GM21786 (cell line): Measurements from ENCODE around the gene CLEC3B.
"Not testable (repeated sequence)": the region's sequence is repeated elsewhere in the genome, so short reads cannot be mapped to it uniquely, and the experiment has no call there.

Source experiments
- ATAC-seq: cut with Tn5 transposase; IDR thresholded peaks from one replicate; pipeline ENCODE4 v1.9.1; 2021; ENCODE audit not compliant: unreplicated experiment

The CLEC3B gene

DNA sequence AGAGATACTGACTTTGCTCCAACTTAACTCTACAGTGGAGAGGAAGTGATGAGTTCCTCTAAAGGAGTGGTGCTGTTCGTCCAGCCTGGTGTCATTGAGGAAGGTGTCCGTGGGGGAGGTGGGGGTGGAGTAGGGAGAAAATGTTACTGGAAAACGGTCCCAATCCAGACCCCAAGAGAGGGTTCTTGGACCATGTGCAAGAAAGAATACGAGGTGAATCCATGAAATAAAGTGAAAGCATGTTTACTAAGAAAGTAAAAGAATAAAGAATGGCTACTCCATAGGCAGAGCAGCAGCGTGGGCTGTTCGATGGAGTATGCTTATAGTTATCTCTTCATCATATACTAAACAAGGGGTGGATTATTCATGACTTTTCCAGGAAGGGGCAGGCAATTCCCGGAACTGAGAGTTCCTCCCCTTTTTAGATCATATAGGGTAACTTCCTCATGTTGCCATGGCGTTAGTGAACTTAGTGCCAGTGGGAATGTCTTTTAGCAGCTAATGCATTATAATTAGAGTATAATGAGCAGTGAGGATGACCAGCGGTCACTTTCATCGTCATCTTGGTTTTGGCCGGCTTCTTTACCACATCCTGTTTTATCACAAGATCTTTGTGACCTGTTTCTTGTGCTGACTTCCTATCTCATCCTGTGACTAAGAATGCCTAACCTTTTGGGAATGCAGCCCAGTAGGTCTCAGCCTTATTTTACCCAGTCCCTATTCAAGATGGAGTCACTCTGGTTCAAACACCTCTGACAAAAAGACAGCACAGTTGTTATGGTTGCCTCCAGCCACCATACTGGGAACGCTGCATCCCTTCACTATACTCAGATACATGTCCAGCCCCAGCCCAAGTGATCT is 38.6 kb downstream of the CLEC3B start:
- ATAC-seq, result no peak

DNA sequence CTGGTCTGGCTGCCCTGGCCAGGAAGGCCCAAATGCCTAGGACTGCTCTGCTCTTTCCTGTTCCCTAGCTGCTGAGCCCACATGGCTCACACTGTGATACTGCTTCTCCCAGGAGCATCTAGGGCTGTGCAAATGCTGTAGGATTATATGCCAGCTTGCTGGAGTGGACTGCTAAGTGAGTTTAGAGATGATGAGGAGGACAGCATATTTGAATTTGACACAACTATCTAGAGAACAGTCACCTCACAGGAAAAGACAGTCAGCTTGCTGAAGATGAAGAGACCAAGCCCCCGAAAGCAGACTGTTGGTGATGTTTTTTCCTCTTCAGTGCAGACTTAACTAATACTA is 39.2 kb downstream of the CLEC3B start:
- ATAC-seq, result no peak

DNA sequence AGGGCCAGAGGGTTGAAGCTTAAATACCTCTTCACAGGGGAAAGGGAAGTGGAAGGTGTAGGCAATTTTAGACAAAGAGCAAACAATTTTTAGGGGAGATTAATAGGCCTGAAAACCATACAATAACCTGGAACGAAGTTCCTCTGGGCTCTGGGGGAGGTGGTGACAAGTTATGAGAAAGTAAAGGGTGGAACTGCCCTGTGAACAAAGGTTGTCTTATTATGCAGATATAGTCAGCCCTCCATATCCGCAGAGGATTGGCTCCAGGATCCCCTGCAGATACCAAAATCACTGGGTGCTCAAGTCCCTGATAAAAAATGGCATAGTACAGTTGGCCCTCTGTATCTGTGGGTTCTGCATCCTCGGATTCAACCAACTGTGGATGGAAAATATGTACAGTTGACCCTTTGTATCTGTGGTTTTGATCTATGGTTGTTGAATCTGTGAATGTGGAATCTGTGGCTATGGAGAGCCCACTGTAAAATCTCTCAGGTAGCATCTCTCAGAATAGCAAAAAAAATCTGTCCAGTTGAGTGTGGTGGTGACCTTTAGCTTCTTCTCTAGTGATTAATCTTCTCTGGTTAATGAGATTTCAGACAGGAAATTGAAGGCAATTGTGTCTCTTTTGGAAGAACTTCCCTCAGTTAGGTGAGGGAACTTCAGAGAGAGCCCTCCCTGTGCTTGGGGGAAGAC is 40.2 kb downstream of the CLEC3B start:
- no peak for ATAC-seq

DNA sequence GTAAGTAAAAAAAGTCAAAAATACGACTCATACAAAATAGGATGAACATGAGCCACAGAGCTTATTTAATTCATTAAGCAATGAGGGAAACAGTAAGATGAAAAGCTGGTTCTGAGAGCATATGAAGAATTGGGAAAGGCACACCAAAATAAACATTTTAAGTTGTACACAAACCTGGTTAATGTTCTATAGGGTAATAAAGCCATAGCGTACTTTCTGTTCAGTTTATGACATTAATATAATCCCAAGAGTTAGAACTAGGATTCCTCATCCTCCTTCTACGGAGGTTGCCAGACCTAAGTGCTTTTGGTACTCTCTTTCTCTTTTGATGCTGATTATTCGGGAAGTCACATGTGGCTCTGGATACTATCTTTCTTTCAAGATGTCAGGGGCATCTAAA is 41.4 kb downstream of the CLEC3B start:
- ATAC-seq, result no peak

DNA sequence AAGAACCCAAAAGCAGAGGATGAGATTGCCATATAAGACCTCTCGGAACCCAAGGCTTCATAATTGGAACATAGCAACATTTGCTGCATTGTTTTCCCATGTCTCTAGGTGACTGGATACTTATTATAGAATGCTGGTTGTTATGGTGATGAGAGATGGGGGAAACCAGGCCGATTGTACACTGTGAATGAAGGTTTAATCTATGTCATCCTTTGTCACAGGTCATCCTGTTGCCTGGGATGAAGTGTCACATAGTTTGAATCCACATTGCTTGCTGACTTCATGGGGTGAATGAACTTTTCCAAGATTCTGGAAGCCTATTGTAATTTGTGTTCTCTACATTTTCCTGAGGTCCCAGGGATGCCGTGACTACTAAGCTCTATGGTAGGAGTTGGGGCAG is 41.8 kb downstream of the CLEC3B start:
- ATAC-seq, result no peak

DNA sequence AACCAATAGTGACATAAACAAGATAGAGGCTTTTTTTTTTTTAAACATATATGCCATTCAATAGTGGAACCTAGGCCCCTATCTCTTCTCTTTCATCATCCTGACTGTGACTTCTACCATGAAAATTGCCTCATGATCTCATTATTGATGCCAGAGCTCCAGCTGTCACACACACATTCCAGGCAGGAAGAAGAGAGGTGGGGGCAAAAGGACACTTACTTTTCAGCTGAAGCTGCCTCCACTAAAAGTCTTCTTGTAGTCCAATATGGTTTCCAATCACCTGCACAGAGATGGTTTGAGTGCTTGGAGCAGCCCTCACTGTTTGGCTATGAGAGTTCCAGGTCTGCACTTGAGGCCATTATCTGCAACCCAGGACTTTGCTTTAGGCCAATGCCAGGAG is 45.0 kb downstream of the CLEC3B start:
- ATAC-seq, result no peak

DNA sequence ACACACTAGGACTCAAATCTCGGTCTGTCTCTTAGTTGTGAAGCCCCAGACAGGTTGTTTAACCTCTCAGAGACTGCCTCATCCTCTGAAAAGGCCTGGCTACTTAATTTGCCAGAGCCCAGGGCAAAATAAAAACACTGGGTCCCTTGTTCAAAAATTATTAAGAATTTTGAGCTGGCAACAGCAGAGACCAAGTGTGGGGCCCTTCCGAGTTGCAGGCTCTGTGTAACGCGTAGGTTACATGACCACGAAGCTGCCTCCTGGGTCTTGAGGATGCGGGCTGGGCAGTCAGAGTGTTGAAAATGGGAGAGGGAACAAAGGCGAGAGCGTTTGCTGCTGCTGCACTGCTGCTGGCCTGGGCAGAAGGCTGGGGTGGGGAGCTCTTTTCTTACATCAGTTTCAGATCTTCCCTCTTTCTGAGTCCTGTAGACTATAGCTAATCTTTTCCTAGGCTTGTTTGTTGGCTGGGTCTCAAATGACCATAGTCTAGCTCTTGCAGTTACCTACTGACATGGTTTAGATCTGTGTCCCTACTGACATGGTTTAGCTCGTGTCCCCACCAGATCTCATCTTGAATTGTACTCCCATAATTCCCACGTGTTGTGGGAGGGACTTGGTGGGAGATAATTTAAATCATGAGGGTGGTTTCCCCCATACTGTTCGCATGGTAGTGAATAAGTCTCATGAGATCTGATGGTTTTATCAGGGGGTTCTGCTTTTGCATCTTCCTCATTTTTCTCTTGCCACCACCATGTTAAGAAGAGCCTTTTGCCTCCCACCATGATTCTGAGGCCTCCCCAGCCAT is 49.9 kb downstream of the CLEC3B start:
- no peak for ATAC-seq

DNA sequence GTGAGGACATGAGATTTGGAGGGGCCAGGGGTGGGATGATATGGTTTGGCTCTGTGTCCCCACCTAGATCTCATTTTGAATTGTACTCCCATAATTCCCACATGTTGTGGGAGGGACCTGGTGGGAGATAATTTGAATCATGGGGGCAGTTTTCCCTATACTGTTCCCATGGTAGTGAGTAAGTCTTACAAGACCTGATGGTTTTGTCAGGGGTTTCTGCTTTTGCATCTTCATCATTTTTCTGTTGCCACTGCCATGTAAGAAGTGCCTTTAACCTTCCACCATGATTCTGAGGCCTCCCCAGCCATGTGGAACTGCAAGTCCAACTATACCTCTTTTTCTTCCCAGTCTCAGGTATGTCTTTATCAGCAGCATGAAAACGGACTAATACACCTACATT is 52.2 kb downstream of the CLEC3B start:
- not testable (repeated sequence) for ATAC-seq

DNA sequence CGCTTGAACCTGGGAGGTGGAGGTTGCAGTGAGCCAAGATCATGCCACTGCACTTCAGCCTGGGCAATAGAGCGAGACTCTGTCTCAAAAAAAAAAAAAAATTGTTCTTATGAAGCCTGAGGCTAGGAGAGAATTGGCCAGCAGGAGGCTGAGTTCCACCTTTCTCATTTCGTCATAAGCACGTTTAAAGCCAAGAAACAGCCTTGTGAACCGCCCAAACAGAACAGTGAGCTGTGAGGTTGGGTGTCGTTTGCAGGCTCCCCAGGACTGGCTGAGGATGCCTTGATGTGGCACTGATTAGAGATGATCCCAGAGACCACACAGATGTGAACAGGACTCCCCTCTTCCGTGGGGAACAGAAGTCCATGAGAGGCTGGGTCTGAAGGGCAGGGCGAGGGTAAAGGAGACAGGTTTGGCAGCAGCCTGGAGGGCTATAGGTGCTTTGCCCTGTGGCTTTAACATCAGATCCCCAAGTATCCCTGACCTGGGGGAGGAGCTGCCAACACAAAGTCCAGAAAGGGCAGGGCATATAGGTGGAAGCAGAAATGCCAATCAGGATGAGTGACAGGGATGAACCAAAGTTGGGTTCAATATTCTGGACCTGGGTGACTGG is 52.9 kb downstream of the CLEC3B start:
- ATAC-seq, result no peak

DNA sequence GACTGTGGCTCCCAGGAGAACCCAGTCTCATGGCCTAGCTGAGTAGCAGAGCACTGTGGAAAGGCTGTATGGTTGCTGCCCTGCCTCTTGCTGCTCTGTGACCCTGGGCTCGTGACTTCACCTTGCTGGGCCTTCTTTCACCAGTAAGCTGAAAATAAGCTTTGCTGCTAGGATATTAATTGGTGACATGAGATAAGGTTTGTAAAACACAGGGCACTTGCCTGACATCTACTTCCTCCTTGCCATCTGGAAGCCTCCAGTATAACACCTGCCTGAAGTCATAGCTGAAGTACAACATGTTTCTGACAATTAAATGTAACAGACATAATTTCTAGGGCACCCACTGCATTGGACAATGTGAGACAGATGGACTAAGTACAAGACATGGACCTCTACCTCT is 53.6 kb downstream of the CLEC3B start:
- no peak for ATAC-seq

DNA sequence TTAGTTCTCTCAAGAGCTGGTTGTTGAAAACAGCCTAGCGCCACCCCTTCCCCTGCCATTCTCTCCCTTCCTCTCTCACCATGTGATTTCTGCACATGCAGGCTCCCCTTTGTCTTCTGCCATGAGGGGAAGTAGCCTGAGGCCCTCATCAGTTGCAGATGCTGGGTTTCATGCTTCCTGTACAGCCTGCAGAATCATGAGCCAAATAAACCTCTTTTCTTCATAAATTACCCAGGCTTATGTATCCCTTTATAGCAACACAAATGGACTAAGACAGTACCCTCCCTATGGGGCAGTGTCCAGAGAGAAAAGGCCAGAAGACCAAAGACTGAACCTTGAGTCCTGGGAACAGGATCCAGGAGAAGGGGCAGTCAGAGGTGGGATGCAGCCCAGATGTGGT is 54.7 kb downstream of the CLEC3B start:
- no peak for ATAC-seq

DNA sequence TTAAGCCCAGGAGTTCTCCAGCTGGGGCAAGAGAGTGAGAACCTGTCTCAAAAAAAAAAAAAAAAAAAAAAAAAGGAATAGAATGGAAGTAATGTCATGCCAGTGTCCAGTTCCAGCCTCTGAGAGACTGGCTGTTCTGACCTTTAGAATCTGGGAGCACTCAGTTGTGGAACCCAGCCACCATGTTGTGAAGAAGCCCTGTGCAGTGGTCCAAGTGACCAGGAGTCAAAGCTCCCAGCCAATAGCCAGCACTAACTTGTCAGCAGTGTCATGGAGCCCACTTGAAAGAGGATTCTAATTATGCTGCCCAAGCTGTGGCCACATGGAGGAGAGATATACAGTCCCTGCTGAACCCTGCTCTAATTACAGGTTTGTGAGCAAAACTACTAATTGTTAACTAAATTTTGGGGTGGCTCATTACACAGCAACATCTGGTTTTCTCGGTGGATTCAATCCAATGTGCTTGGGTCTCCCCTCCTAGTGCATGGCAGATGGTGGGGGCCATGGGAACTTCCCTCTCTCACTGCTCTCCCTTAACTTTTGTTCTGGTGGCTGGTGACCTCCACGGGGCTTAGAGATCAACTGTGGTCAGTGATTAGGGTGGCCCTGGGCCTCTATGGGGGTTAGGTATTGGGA is 55.5 kb downstream of the CLEC3B start:
- ATAC-seq, result no peak

DNA sequence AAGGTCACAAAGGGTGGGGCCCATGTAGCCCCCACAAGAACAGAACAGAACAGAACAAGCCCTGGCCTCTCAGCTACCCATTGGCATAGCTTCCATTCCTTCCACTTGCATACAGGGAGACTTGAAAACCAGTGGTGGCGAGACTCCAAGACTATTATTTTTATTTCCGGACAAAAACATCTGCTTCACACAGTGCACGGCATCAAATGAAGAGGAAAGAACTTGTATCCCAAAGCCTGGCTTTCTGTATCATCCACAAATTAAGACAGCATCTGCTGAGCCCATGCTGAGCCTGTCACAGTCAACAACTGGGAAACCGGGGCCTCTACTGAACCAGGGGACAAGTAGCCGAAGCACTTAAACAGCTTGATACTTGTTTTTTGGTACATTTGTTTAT is 56.0 kb downstream of the CLEC3B start:
- ATAC-seq, result no peak

DNA sequence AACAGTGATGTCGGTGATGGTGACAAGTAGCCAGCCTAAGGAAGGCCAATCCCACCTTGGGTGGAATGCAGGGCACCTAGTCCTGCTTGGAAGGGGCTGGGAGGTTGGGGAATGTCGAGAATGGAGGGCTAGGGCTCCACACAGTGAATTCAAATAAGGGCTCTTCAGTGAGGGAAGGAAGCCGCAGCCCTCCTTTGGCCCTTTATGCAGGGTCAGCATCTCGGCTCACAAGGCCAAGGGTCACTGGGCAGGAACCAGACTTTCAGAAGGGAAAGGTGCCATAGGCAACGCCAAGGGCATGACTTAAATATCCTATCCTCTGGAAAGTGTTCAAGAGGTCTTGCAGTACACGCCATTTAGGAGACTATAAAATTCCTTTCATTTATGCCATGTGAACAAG is 56.9 kb downstream of the CLEC3B start:
- ATAC-seq, result no peak

DNA sequence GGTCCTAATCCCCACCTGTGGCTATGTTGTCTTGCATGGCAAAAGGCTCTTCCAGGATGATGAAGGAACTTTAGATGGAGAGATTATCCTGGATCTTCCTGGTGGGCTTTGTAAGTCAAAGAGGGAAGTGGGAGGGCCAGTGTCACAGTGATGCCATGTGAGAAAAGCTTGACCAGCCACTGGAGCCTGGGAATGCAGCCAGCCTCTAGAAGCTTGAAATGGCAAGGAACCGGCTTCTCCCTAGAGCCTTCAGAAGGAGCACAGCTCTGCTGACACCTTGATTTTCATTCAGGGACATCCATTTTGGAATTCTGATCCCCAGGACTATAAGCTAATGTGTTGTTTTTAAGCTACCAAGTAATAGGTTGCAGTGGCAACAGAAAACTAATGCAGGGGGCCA is 58.3 kb downstream of the CLEC3B start:
- no peak for ATAC-seq

DNA sequence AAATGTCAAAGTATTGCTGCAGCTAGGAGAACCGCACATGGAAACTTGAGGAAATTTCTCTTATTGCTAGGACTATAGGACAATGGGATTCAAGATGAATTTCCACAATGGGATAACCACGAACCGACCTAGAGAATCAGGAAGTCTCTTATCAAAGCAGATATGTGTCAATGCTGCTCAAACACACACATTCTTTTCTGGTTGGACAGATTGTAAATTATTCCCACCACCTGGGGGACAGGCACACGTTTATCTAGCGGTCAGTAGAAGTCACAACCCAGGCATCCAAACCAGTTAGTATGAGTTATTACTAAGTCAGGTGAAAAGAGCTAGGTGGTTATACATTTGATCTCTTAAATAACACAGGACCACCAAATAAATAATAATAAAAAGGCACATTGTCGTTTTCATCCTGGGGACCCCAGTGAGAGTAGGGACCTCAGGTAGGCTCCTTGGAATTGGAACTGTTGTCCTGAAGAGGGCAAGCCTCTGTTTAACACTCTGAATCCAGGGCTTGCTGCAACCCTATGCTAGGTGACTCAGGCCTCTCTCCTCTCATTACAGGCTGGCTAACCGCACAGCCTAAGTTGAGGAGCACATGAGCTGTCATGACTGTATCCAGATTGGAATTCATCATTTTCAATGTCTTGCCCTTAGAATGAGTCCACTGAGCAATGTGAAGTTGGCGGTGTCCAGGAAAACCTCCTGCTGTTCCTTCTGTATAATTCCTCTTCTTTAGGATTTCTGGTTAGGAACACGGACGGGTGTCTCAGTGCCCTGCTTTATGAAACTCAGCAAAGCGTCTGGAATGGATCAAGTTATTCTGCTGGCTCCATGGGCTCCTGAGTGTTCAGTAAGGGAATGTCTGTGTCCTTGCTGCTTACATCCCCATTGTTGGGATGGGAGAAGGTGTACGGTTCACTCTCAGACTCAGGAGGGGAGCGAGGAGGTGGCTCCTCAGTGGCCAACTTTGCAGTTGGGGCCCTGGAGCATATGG is 59.0 kb downstream of the CLEC3B start:
- no peak for ATAC-seq
